Measurements from ENCODE around the gene SMIM36. TPM values are rescaled to one million over a fixed set of nuclear protein-coding genes. Genes with fewer than 3 reads are reported as not detected.
"Not testable (repeated sequence)": the region's sequence is repeated elsewhere in the genome, so short reads cannot be mapped to it uniquely, and the experiment has no call there.

Gene SMIM36
- total RNA-seq, 1 donor from 2014 or later: not detected

GRCh38 chr17:55433629-55434422, 77.4 kb downstream of the SMIM36 start:
- DNase-seq: no peak

DNA sequence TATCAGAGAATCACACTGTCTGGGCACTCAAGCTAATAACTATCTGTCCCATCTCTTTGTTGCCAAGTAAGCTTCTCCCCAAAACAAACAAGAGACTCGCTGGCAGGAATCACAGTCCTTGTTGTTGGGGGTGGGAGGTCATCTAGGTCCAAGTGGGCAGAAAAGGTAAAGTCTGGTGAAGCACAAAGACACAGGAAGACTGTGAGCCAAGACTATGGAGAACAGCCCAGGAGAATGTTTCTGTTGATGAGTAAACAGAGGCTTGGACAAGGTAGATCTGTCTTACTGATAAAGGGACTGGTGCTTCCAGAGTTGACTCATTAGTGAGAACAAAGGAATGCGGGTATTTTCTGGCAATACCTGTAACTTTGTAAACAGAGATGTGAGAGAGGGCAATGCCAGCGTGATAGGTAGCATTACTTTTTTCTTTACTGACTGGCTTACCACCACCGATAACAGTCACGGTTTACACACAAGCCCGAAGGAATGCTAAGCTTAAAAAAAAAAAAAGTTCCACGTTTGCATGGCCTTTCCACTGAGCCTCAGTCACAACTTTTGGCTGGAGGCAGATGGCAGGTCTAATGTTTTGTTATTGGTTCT, 78.1 kb downstream of the SMIM36 start:
- no peak for DNase-seq

- no peak for DNase-seq
These were observed 78.8 kb downstream of the SMIM36 start for GRCh38 chr17:55432358-55433028.

GRCh38 chr17:55431914-55432313, 79.3 kb downstream of the SMIM36 start:
- not testable (repeated sequence) for DNase-seq

- DNase-seq: no peak
These were observed 80.5 kb downstream of the SMIM36 start for GRCh38 chr17:55430541-55431288.

DNA sequence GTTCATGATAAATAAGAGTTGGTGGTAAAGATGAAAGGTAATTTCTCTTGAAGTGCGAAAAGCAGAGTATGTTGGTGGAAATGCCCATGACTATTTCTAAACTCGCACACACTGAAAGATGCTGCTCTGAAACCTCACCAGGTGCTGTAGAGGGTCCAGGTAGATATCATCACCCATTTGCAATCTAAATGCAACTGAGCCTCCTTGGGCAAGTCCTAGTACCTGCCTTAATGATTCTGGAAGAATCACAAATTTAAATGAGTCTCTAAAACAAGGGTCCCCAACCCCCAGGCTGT, 83.7 kb downstream of the SMIM36 start:
- no peak for DNase-seq

DNA sequence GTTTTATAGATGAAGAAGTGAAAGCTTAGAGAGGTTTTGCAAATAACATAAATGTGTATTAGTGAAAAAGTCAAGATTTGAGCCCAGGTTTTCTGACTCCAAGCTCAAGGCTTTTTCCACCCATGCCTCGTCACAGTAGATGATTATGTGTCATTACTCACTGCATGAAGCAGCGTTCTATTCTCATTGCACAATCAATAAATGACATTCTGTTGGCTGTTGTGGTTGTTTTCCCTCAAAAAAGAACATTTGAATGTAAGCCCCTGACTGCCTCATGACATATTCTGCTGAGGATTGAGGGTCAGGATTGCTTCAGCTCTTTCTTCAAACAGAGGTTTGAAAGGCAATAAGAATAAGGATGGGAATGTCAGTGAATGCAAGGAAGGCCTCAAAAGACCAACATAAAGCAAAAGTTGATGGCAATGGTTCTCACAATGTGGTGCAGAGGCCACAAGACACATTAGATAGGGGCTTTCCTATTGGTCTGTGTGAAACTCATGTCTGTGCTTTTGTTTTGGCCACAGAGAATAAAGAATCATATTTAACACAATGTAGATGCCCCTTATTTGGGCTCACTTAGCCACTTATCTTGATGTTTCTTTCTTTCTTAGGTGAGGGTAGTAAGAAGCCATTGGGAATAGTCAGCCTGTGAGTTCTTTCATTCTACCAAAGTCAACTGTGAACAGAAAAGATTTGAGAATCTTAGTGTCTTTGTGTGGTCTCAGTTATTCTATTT, 84.2 kb downstream of the SMIM36 start:
- DNase-seq: no peak

DNA sequence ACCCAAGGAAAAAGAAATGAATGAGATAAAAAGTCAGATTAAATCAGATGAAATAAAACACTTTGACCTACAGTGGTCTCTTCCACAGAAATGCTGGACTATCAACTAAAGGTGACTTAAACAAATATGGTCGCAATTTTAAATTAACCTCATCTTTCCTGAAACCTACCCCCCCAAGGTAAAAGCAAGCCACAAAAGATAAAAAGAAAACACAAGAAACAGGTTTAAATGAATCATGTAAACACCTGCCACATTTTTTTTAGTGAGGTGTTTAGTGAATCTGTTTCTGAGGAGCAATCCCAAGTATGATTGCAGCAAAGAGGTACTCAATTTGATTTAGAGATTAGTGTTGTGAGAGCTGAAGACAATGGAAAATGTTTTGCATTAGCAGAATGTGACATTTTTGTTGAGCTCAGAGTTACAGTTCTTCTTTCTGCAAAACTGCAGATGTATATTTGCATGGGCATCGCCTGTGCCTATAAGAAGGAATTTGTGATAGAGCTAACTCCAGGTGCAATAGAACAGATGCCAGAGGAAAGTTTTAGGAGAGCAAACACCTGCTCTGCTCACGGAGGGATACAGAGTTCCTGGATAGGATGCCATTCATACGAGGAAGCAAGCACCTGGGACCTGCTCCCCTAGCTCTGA, 86.2 kb downstream of the SMIM36 start:
- DNase-seq: no peak

GRCh38 chr17:55423535-55423934, 87.7 kb downstream of the SMIM36 start:
- no peak for DNase-seq

- not testable (repeated sequence) for DNase-seq
These were observed 88.5 kb downstream of the SMIM36 start for GRCh38 chr17:55422828-55423164.

DNA sequence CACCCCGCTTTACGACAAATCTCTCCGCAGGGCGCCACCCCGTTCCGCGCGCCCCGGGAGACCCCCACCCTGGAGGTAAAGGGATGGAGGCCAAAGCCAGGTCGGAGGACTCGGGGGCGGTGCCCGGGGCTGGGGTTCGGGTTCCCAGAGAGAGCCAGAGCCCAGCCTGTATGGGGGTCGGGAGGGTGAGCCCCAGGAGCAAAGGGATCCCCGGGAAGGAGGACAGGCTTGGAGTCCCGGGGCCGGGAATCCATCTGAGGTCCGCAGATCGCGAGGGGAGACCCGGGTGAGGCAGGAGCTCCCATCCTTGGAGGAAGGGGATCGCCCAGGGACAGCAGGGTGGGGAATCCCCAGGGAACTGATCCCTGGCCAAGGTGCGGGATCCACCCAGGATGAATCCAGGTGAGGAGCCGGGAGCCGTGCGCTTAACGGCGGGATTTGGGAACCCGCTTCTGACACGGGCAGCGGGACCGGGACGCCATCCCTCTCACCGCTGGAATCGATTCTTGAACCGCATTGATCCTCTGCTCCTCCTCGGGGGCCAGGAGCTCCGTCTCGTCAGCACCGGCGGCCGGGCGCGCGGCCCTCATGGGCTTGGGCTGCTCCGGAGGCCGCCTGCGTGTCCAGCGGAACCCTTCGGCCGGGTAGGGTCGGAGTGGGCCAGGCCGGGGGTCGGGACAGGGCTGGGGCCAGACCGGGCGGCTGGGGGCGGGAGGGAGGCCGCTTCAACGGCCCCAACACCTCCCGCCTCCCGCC, 89.9 kb downstream of the SMIM36 start, which contains the start of gene MMD:
Gene MMD, minus strand, starts transcription at position 657 of the 756 bp plus-strand sequence. Its CDS starts 140 bp downstream, at position 517.
- no peak for DNase-seq

DNA sequence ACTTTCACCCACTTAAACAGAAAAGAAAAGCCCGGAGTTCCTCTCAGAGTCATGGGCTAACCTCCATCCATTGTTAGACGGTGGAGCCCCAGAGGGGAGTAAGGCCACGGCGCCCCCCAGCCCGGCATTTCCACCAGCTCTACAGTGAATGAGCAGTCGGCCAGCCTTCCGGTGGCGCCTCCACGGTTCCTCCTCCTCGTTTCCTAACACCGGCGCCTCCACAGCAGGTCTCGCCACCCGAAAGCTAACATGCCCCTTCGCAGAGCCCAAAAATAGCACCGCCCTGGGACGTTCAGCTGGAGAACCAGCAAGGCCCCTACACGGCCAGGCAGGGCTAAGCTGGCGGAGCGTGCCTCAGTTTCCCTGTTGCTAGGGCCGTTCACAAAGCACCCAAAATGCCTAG, 90.5 kb downstream of the SMIM36 start:
- DNase-seq: no peak

DNA sequence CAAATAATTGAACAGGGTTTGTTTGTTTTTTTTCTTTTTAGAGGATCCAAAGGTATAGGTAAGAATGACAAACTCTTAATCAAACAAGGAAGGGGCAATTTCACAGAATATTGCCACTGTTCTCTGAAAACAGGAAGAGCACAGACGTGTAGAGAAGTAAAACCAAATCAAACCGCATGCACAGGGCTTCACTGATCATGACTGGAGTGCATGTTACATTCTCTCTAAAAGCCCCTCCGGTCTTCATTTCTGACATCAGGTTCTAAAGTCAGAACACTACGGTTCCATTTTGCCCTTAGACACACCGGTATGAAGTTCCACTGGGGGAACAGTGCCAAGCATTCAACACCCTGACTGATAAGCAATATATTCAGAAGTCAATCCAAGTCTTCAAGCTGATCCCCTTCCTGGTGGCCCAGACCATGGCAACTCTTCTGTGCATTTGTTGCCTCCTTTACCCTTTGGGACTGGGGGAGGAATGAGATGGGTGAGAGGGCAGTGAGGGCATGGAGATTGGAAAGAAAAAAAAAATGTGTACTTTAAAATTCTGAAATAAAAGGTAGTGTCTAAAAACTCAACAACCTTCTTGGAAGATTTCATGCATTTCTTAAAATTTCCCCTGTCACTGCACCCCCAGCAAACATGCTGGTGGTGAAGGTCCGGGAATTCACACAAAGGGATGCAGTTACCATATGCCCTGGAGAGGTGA, 91.0 kb downstream of the SMIM36 start:
- no peak for DNase-seq

- no peak for DNase-seq
These were observed 92.6 kb downstream of the SMIM36 start for GRCh38 chr17:55418369-55419268.

GRCh38 chr17:55417411-55418268, 93.6 kb downstream of the SMIM36 start:
- DNase-seq: no peak

GRCh38 chr17:55416470-55417052, 94.7 kb downstream of the SMIM36 start:
- no peak for DNase-seq

- no peak for DNase-seq
These were observed 95.3 kb downstream of the SMIM36 start for GRCh38 chr17:55416000-55416399.

GRCh38 chr17:55414983-55415382, 96.3 kb downstream of the SMIM36 start:
- no peak for DNase-seq
